Loucy (cell line): ENCODE results near the gene LSM14B.

Source experiments
- H2AFZ ChIP-seq: fragments of 200-600 bp; sonication (generic); 2 replicates; pipeline ENCODE4 v1.6.0; 2016; ENCODE audit warnings: antibody characterized with exemption, mild to moderate bottlenecking, low read length, moderate library complexity
- H3F3A ChIP-seq: fragments of 200-600 bp; 2 replicates; pipeline ENCODE4 v1.6.0; 2016; ENCODE audit warnings: antibody characterized with exemption, low read depth, mild to moderate bottlenecking
- H3K27me3 ChIP-seq: fragments of 200-600 bp; sonication (generic); 2 replicates; pipeline ENCODE4 v1.6.1; 2014; ENCODE audit warnings: low read length, mild to moderate bottlenecking; ENCODE audit not compliant: insufficient read depth, poor library complexity, severe bottlenecking
- H3K36me3 ChIP-seq: fragments of 200-600 bp; sonication (generic); 2 replicates; pipeline ENCODE4 v1.6.1; 2016; ENCODE audit warnings: low read length; ENCODE audit not compliant: insufficient read depth
- H3K4me1 ChIP-seq: fragments of 200-600 bp; sonication (generic); 2 replicates; pipeline ENCODE4 v1.5.1; 2014; ENCODE audit warnings: low read length, mild to moderate bottlenecking; ENCODE audit not compliant: insufficient read depth, poor library complexity, severe bottlenecking
- H3K4me2 ChIP-seq: fragments of 200-600 bp; sonication (generic); 2 replicates; pipeline ENCODE4 v1.6.0; 2014; ENCODE audit warnings: antibody characterized with exemption, low read length, low read depth, mild to moderate bottlenecking; ENCODE audit not compliant: poor library complexity, severe bottlenecking
- H3K4me3 ChIP-seq: fragments of 200-600 bp; sonication (generic); 2 replicates; pipeline ENCODE4 v1.5.1; 2014; ENCODE audit warnings: low read length, mild to moderate bottlenecking, mixed read lengths; ENCODE audit not compliant: poor library complexity, severe bottlenecking
- H3K79me2 ChIP-seq: fragments of 200-600 bp; sonication (generic); 2 replicates; pipeline ENCODE4 v1.6.1; 2014; ENCODE audit warnings: low read length; ENCODE audit not compliant: insufficient read depth
- H3K9ac ChIP-seq: fragments of 200-600 bp; sonication (generic); 2 replicates; pipeline ENCODE4 v1.6.0; 2014; ENCODE audit warnings: mild to moderate bottlenecking, low read depth, low read length, moderate library complexity; ENCODE audit not compliant: poor library complexity, severe bottlenecking
- H3K9me2 ChIP-seq: fragments of 200-600 bp; sonication (generic); replicated peaks from 2 replicates; pipeline ENCODE4 v1.6.1; 2016; ENCODE audit warnings: low read depth, low read length, mixed read lengths
- H3K9me3 ChIP-seq: fragments of 200-600 bp; sonication (generic); 2 replicates; pipeline ENCODE4 v1.6.1; 2014; ENCODE audit warnings: mild to moderate bottlenecking, antibody characterized with exemption, low read length, low read depth; ENCODE audit not compliant: insufficient read depth
- H4K20me1 ChIP-seq: fragments of 200-600 bp; sonication (generic); 2 replicates; pipeline ENCODE4 v1.6.0; 2014; ENCODE audit warnings: antibody characterized with exemption, low read length, mild to moderate bottlenecking; ENCODE audit not compliant: insufficient read depth, poor library complexity, severe bottlenecking
- CTCF ChIP-seq: fragments of 200-600 bp; sonication (generic); conservative IDR thresholded peaks from 2 replicates; pipeline ENCODE4 v1.5.1; 2014; ENCODE audit warnings: mild to moderate bottlenecking, antibody characterized with exemption, low read length
- EZH2phosphoT487 ChIP-seq: fragments of 200-600 bp; IDR thresholded peaks from 2 replicates; pipeline ENCODE4 v1.6.1; 2018; ENCODE audit warnings: antibody characterized with exemption, mild to moderate bottlenecking, moderate library complexity, borderline replicate concordance

The LSM14B gene

DNA sequence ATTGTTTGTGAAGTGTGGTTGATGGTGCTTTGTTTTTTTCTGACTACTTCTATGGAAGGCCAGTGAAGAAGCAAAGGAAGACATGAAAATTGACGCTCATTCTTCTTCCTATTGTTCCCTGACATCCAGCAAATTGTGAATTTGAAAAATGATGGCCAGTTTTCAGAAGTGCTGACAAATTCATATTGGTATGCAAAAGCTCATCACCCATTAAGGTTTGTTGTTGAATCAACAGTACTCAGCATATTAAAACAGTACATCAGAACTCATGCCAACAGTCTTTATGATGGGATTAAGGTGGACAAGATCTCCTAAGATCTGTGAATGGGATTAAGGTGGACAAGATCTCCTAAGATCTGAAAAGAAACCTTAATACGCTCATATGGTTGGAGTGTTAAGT lies 59.5 kb downstream of the LSM14B start:
- Histone ChIP-seq H3K9ac (peak overlapping the region; percentile 94), H3K79me2 (peaks cover 46% of the 10 kb centered on the region), H3K4me3 (peak overlapping the region; percentile 96), H3K9me2 (no peaks in the 10 kb centered on the region), H3K4me1 (peaks cover 27% of the 10 kb centered on the region), H3K9me3 (no peaks in the 10 kb centered on the region), H3F3A (no peaks in the 10 kb centered on the region; the same call in 1 of the 2 replicates), H3K4me2 (peak overlapping the region; percentile 87), H4K20me1 (peaks cover 8% of the 10 kb centered on the region), H3K36me3 (peaks cover 4% of the 10 kb centered on the region; the same call in 1 of the 2 replicates), H3K27me3 (no peaks in the 10 kb centered on the region), H2AFZ (no peak overlapping the region)
- TF ChIP-seq CTCF (no peak), EZH2phosphoT487 (no peak)

GRCh38 chr20:62182469-62183425 lies 60.5 kb downstream of the LSM14B start, which contains the start of gene MTG2:
TSS of gene MTG2 (plus strand) at chr20:62183028. CDS start at chr20:62193421, 10,393 bp downstream.
- peak within 1 kb of the TSS; percentile 79 for H2AFZ ChIP-seq
- no peaks in the 10 kb centered on the region for H3K27me3 ChIP-seq
- no peak for TF ChIP-seq CTCF
- no peak for TF ChIP-seq EZH2phosphoT487
- H3K9me2 ChIP-seq: no peaks in the 10 kb centered on the region
- peak within 1 kb of the TSS; percentile 96 for H3K4me3 ChIP-seq
- peaks cover 34% of the 10 kb centered on the region for H3K4me1 ChIP-seq
- no peaks in the 10 kb centered on the region; the same call in 1 of the 2 replicates for H3F3A ChIP-seq
- peaks cover 55% of the 10 kb centered on the region for H3K79me2 ChIP-seq
- H3K9ac ChIP-seq: peak within 1 kb of the TSS; percentile 94
- peaks cover 13% of the 10 kb centered on the region for H4K20me1 ChIP-seq
- H3K9me3 ChIP-seq: no peaks in the 10 kb centered on the region
- H3K36me3 ChIP-seq: peaks cover 4% of the 10 kb centered on the region; the same call in 1 of the 2 replicates
- H3K4me2 ChIP-seq: peak within 1 kb of the TSS; percentile 100

DNA sequence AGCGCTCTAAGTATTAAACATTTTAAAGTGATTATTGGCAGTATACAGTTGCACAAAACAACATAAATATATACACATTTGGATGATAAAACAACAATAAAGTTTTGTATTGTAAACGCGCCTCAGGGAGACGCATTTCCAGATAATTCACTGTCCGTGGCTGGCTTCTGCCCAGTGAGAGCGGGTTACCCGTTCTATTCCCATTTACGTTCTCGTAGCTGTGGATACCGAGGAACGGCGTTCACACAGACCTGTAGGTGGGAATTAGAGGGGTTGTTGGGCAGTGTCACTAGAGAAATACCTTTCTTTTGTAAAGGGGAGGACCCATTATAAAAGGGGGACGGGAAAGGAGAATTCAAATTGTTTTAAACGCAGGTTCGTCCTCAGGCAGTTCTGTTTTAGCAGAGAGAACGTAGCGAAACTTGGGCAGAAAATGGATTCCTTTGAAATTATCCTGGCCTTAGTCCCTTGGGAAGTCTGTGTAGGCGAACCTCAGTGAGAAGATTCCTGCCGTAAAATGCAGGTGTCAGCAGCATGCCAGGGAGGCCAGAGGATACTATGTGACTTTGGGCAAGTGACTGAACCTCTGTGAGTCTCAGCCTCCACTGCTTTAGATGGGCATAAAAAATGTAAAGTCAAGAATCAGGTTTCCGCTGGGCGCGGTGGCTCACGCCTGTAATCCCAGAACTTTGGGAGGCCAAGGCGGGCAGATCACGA lies 61.3 kb downstream of the LSM14B start:
- no peaks in the 10 kb centered on the region; the same call in 1 of the 2 replicates for H3F3A ChIP-seq
- H2AFZ ChIP-seq: peak overlapping the region; percentile 62
- TF ChIP-seq CTCF: no peak
- no peak for TF ChIP-seq EZH2phosphoT487
- H3K4me2 ChIP-seq: peak overlapping the region; percentile 100
- peaks cover 62% of the 10 kb centered on the region for H3K79me2 ChIP-seq
- no peaks in the 10 kb centered on the region for H3K27me3 ChIP-seq
- peaks cover 34% of the 10 kb centered on the region for H3K4me1 ChIP-seq
- peak overlapping the region; percentile 96 for H3K4me3 ChIP-seq
- no peaks in the 10 kb centered on the region for H3K9me3 ChIP-seq
- H3K9ac ChIP-seq: peak overlapping the region; percentile 94
- H3K36me3 ChIP-seq: peaks cover 4% of the 10 kb centered on the region; the same call in 1 of the 2 replicates
- H3K9me2 ChIP-seq: no peaks in the 10 kb centered on the region
- peaks cover 13% of the 10 kb centered on the region for H4K20me1 ChIP-seq
